GM23338 (cell line): ENCODE measurements around the gene ST3GAL2. TPM values are rescaled to one million over a fixed set of nuclear protein-coding genes. Genes with fewer than 3 reads are reported as not detected.
A peak's percentile ranks its signal among the peaks of the same experiment; 100 is the strongest.

Experiments
- ATAC-seq: fragments of 200-7000 bp; cut with Tn5 transposase; 3 replicates; pipeline ENCODE4 v1.9.1; 2020
- DNase-seq: peaks from one replicate; pipeline ENCODE4 v3.0.0-alpha.2; 2015; ENCODE audit warnings: low spot score
- H2AFZ ChIP-seq: fragments of 200-600 bp; sonication (generic); 2 replicates; pipeline ENCODE4 v1.8.0; 2016; ENCODE audit warnings: antibody characterized with exemption, mild to moderate bottlenecking, moderate library complexity
- H3F3A ChIP-seq: fragments of 200-600 bp; sonication (generic); replicated peaks from 2 replicates; pipeline ENCODE4 v1.8.0; 2017; ENCODE audit warnings: antibody characterized with exemption, mixed run types, low read depth
- H3K27ac ChIP-seq: fragments of 200-600 bp; sonication (generic); 2 replicates; pipeline ENCODE4 v1.6.1; 2016; ENCODE audit warnings: low read depth
- H3K27me3 ChIP-seq: fragments of 200-600 bp; sonication (generic); 2 replicates; pipeline ENCODE4 v1.8.0; 2016; ENCODE audit warnings: mild to moderate bottlenecking, mixed run types, moderate library complexity; ENCODE audit not compliant: insufficient read depth
- H3K36me3 ChIP-seq: fragments of 200-600 bp; sonication (generic); 2 replicates; pipeline ENCODE4 v1.8.0; 2016; ENCODE audit warnings: mild to moderate bottlenecking; ENCODE audit not compliant: insufficient read depth
- H3K4me1 ChIP-seq: fragments of 200-600 bp; sonication (generic); 2 replicates; pipeline ENCODE4 v1.8.0; 2016; ENCODE audit warnings: mild to moderate bottlenecking, moderate library complexity; ENCODE audit not compliant: insufficient read depth
- H3K4me2 ChIP-seq: fragments of 200-600 bp; sonication (generic); 2 replicates; pipeline ENCODE4 v1.7.1; 2017; ENCODE audit warnings: mixed run types
- H3K4me3 ChIP-seq: fragments of 200-600 bp; sonication (generic); 2 replicates; pipeline ENCODE4 v1.6.1; 2016; ENCODE audit warnings: mixed run types
- H3K79me2 ChIP-seq: fragments of 200-600 bp; sonication (generic); replicated peaks from 2 replicates; pipeline ENCODE4 v1.8.0; 2017; ENCODE audit warnings: mild to moderate bottlenecking; ENCODE audit not compliant: insufficient read depth
- H3K9me2 ChIP-seq: fragments of 200-600 bp; sonication (generic); 2 replicates; pipeline ENCODE4 v1.8.0; 2017; ENCODE audit not compliant: insufficient read depth
- H4K20me1 ChIP-seq: fragments of 200-600 bp; sonication (generic); replicated peaks from 2 replicates; pipeline ENCODE4 v1.8.0; 2017; ENCODE audit warnings: mild to moderate bottlenecking; ENCODE audit not compliant: insufficient read depth
- H3K27ac Mint-ChIP-seq: 2 replicates; pipeline ENCODE4 v1.8.0; 2020; ENCODE audit warnings: inconsistent platforms, mild to moderate bottlenecking, moderate library complexity, mixed read lengths
- H3K27me3 Mint-ChIP-seq: 3 replicates; pipeline ENCODE4 v1.8.0; 2022; ENCODE audit warnings: low read depth, mild to moderate bottlenecking, moderate library complexity, mixed read lengths, inconsistent platforms; ENCODE audit not compliant: insufficient read depth, poor library complexity
- H3K36me3 Mint-ChIP-seq: 3 replicates; pipeline ENCODE4 v1.8.0; 2021; ENCODE audit warnings: low read depth, mild to moderate bottlenecking, inconsistent platforms, moderate library complexity, mixed read lengths
- H3K4me1 Mint-ChIP-seq: 3 replicates; pipeline ENCODE4 v1.8.0; 2020; ENCODE audit warnings: mild to moderate bottlenecking, inconsistent platforms, mixed read lengths
- H3K4me3 Mint-ChIP-seq: 3 replicates; pipeline ENCODE4 v1.8.0; 2021; ENCODE audit warnings: moderate library complexity, mild to moderate bottlenecking, inconsistent platforms, mixed read lengths
- H3K9me3 Mint-ChIP-seq: 3 replicates; pipeline ENCODE4 v1.8.0; 2020; ENCODE audit warnings: moderate library complexity, mild to moderate bottlenecking, inconsistent platforms, mixed read lengths
- CREB1 ChIP-seq: fragments of 250-450 bp; sonication (Bioruptor Pico); IDR thresholded peaks from 2 replicates; pipeline ENCODE4 v1.5.0; 2020; ENCODE audit warnings: low read depth, mild to moderate bottlenecking, moderate library complexity
- JUNB ChIP-seq: IDR thresholded peaks from one replicate; pipeline ENCODE4 v1.6.1; 2016; ENCODE audit warnings: antibody characterized with exemption; ENCODE audit not compliant: unreplicated experiment
- NANOG ChIP-seq: IDR thresholded peaks from 2 replicates; pipeline ENCODE4 v1.6.1; 2016; ENCODE audit warnings: antibody characterized with exemption, borderline replicate concordance
- POLR2AphosphoS5 ChIP-seq: IDR thresholded peaks from 2 replicates; pipeline ENCODE4 v1.6.1; 2016; ENCODE audit warnings: antibody characterized with exemption, low read depth
- STAT1 ChIP-seq: IDR thresholded peaks from one replicate; pipeline ENCODE4 v1.6.1; 2016; ENCODE audit warnings: antibody characterized with exemption; ENCODE audit not compliant: unreplicated experiment
- ZNF331 ChIP-seq: fragments of 250-450 bp; sonication (Bioruptor Pico); IDR thresholded peaks from 2 replicates; pipeline ENCODE4 v1.5.0; 2020; ENCODE audit warnings: low read depth, mild to moderate bottlenecking, moderate library complexity
- polyA plus RNA-seq: library from polyadenylated mRNA; unstranded; fragments of >200 nt; fragmentation: Nextera tagmentation; extraction: Ambion mirVana; gene quantifications from 2 replicates; pipeline ENCODE4 v1.2.1, GENCODE V29; 2016
- total RNA-seq: library from RNA; depleted of rRNA; stranded (reverse); fragments of >200 nt; shearing (Covaris generic); gene quantifications from 2 replicates; pipeline ENCODE4 v1.2.3, GENCODE V29; 2014
- TF ChIP-seq, protein P1 (sequence below): IDR thresholded peaks from 2 replicates; pipeline ENCODE4 v1.6.1; 2016; ENCODE audit warnings: antibody characterized with exemption
- TF ChIP-seq, protein P2 (sequence below), 2 experiments: fragments of 200-600 bp in 1 of 2; sonication (generic) in 1 of 2; conservative IDR thresholded peaks; 2 replicates each; pipeline versions ENCODE4 v1.5.1 to v1.6.1; 2016 to 2017; ENCODE audit warnings: antibody characterized with exemption in 2 of 2, low read depth in 2 of 2, mild to moderate bottlenecking in 2 of 2, moderate library complexity in 1 of 2
- TF ChIP-seq, protein P3 (sequence below): IDR thresholded peaks from one replicate; pipeline ENCODE4 v1.6.1; 2018; ENCODE audit warnings: antibody characterized with exemption; ENCODE audit not compliant: unreplicated experiment
- TF ChIP-seq, protein P4 (sequence below): fragments of 250-450 bp; sonication (Bioruptor Pico); IDR thresholded peaks from 2 replicates; pipeline ENCODE4 v1.5.0; 2020; ENCODE audit warnings: mild to moderate bottlenecking, moderate library complexity

ST3GAL2 gene
- total and polyA plus RNA-seq, 2 experiments from 2014 or later: 12.3 to 39.8 TPM

DNA sequence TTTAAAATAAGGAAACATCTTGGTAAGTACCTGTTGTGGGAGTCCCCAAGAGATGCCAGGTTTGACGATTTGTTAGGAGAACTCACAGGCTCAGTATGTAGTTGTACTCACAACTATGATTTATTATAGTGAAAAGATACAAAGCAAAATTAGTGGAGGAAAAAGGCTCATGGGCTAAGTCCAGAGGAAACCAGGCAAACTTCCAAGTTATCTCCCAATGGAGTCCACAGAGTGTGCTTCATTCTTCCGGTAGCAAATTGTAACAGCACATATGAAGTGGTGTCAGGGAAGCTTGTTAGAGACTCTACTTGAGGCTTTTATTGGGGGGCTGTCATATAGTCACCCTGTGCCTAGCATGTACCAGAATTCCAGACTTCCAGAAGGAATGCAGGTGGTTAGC is 89.9 kb downstream of the ST3GAL2 start:
- H3K79me2 ChIP-seq: peaks cover 29% of the 10 kb centered on the region
- TF ChIP-seq, protein P1, sequence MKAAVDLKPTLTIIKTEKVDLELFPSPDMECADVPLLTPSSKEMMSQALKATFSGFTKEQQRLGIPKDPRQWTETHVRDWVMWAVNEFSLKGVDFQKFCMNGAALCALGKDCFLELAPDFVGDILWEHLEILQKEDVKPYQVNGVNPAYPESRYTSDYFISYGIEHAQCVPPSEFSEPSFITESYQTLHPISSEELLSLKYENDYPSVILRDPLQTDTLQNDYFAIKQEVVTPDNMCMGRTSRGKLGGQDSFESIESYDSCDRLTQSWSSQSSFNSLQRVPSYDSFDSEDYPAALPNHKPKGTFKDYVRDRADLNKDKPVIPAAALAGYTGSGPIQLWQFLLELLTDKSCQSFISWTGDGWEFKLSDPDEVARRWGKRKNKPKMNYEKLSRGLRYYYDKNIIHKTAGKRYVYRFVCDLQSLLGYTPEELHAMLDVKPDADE: no peak
- TF ChIP-seq JUNB: no peak
- TF ChIP-seq NANOG: no peak
- TF ChIP-seq, protein P2, sequence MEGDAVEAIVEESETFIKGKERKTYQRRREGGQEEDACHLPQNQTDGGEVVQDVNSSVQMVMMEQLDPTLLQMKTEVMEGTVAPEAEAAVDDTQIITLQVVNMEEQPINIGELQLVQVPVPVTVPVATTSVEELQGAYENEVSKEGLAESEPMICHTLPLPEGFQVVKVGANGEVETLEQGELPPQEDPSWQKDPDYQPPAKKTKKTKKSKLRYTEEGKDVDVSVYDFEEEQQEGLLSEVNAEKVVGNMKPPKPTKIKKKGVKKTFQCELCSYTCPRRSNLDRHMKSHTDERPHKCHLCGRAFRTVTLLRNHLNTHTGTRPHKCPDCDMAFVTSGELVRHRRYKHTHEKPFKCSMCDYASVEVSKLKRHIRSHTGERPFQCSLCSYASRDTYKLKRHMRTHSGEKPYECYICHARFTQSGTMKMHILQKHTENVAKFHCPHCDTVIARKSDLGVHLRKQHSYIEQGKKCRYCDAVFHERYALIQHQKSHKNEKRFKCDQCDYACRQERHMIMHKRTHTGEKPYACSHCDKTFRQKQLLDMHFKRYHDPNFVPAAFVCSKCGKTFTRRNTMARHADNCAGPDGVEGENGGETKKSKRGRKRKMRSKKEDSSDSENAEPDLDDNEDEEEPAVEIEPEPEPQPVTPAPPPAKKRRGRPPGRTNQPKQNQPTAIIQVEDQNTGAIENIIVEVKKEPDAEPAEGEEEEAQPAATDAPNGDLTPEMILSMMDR (conservative IDR thresholded peaks at IDR 0.05; ENCODE audit: low read depth in 2 of 2): no peak
- no peak for TF ChIP-seq STAT1
- TF ChIP-seq POLR2AphosphoS5: no peak
- TF ChIP-seq, protein P3, sequence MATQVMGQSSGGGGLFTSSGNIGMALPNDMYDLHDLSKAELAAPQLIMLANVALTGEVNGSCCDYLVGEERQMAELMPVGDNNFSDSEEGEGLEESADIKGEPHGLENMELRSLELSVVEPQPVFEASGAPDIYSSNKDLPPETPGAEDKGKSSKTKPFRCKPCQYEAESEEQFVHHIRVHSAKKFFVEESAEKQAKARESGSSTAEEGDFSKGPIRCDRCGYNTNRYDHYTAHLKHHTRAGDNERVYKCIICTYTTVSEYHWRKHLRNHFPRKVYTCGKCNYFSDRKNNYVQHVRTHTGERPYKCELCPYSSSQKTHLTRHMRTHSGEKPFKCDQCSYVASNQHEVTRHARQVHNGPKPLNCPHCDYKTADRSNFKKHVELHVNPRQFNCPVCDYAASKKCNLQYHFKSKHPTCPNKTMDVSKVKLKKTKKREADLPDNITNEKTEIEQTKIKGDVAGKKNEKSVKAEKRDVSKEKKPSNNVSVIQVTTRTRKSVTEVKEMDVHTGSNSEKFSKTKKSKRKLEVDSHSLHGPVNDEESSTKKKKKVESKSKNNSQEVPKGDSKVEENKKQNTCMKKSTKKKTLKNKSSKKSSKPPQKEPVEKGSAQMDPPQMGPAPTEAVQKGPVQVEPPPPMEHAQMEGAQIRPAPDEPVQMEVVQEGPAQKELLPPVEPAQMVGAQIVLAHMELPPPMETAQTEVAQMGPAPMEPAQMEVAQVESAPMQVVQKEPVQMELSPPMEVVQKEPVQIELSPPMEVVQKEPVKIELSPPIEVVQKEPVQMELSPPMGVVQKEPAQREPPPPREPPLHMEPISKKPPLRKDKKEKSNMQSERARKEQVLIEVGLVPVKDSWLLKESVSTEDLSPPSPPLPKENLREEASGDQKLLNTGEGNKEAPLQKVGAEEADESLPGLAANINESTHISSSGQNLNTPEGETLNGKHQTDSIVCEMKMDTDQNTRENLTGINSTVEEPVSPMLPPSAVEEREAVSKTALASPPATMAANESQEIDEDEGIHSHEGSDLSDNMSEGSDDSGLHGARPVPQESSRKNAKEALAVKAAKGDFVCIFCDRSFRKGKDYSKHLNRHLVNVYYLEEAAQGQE: no peak
- no peak for TF ChIP-seq ZNF331 (CRISPR knock-in tag)
- DNase-seq: no peak
- peaks cover 7% of the 10 kb centered on the region for H3K4me1 ChIP-seq
- Mint-ChIP-seq H3K27ac (no peak overlapping the region), H3K27me3 (peaks cover 5% of the 10 kb centered on the region), H3K4me3 (no peak overlapping the region), H3K4me1 (peaks cover 4% of the 10 kb centered on the region), H3K36me3 (peaks cover 35% of the 10 kb centered on the region), H3K9me3 (no peaks in the 10 kb centered on the region)
- no peak overlapping the region for H2AFZ ChIP-seq
- ATAC-seq: no peak
- no peaks in the 10 kb centered on the region; the same call in none of the 2 replicates for H4K20me1 ChIP-seq
- H3K4me3 ChIP-seq: no peak overlapping the region
- peaks cover 12% of the 10 kb centered on the region for H3K36me3 ChIP-seq
- no peaks in the 10 kb centered on the region for H3K9me2 ChIP-seq
- no peaks in the 10 kb centered on the region for H3K27me3 ChIP-seq
- H3K27ac ChIP-seq: no peak overlapping the region
- H3F3A ChIP-seq: peaks cover 5% of the 10 kb centered on the region; the same call in 1 of the 2 replicates
- H3K4me2 ChIP-seq: no peak overlapping the region

DNA sequence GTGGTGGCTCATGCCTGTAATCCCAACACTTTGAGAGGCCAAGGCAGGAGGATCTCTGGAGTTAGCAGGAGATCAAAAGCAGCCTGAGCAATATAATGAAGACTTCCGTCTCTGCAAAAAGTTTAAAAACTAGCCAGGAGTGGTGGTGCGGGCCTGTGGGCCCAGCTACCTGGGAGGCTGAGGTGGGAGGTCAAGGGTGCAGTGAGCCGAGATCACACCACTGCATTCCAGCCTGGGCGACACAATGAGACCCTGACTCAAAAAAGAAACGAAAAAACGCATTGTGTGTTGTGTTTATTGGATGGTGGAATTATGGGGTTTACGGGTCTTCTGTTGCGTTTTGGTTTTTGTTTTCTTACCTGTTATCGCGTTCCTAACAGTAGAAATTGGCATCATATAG is 93.1 kb downstream of the ST3GAL2 start:
- H3K27me3 ChIP-seq: no peaks in the 10 kb centered on the region
- no peaks in the 10 kb centered on the region; the same call in 1 of the 2 replicates for H4K20me1 ChIP-seq
- peak overlapping the region; percentile 56; the same call in 1 of the 2 replicates for H3K27ac ChIP-seq
- no peaks in the 10 kb centered on the region for H3K9me3 Mint-ChIP-seq
- H3K4me3 Mint-ChIP-seq: peak overlapping the region; percentile 96
- peak overlapping the region; percentile 99 for H3K27ac Mint-ChIP-seq
- peaks cover 15% of the 10 kb centered on the region for H3K4me1 Mint-ChIP-seq
- peaks cover 20% of the 10 kb centered on the region for H3K36me3 Mint-ChIP-seq
- H3K36me3 ChIP-seq: peaks cover 5% of the 10 kb centered on the region; the same call in 1 of the 2 replicates
- ATAC-seq (no peak), DNase-seq (no peak)
- peaks cover 5% of the 10 kb centered on the region; the same call in 1 of the 2 replicates for H3F3A ChIP-seq
- peak overlapping the region; percentile 78 for H3K4me3 ChIP-seq
- H3K4me2 ChIP-seq: peak overlapping the region; percentile 90
- no peaks in the 10 kb centered on the region for H3K9me2 ChIP-seq
- peaks cover 7% of the 10 kb centered on the region for H3K4me1 ChIP-seq
- H3K27me3 Mint-ChIP-seq: peaks cover 5% of the 10 kb centered on the region
- H3K79me2 ChIP-seq: peaks cover 29% of the 10 kb centered on the region
- H2AFZ ChIP-seq: no peak overlapping the region
- TF ChIP-seq, protein P4, sequence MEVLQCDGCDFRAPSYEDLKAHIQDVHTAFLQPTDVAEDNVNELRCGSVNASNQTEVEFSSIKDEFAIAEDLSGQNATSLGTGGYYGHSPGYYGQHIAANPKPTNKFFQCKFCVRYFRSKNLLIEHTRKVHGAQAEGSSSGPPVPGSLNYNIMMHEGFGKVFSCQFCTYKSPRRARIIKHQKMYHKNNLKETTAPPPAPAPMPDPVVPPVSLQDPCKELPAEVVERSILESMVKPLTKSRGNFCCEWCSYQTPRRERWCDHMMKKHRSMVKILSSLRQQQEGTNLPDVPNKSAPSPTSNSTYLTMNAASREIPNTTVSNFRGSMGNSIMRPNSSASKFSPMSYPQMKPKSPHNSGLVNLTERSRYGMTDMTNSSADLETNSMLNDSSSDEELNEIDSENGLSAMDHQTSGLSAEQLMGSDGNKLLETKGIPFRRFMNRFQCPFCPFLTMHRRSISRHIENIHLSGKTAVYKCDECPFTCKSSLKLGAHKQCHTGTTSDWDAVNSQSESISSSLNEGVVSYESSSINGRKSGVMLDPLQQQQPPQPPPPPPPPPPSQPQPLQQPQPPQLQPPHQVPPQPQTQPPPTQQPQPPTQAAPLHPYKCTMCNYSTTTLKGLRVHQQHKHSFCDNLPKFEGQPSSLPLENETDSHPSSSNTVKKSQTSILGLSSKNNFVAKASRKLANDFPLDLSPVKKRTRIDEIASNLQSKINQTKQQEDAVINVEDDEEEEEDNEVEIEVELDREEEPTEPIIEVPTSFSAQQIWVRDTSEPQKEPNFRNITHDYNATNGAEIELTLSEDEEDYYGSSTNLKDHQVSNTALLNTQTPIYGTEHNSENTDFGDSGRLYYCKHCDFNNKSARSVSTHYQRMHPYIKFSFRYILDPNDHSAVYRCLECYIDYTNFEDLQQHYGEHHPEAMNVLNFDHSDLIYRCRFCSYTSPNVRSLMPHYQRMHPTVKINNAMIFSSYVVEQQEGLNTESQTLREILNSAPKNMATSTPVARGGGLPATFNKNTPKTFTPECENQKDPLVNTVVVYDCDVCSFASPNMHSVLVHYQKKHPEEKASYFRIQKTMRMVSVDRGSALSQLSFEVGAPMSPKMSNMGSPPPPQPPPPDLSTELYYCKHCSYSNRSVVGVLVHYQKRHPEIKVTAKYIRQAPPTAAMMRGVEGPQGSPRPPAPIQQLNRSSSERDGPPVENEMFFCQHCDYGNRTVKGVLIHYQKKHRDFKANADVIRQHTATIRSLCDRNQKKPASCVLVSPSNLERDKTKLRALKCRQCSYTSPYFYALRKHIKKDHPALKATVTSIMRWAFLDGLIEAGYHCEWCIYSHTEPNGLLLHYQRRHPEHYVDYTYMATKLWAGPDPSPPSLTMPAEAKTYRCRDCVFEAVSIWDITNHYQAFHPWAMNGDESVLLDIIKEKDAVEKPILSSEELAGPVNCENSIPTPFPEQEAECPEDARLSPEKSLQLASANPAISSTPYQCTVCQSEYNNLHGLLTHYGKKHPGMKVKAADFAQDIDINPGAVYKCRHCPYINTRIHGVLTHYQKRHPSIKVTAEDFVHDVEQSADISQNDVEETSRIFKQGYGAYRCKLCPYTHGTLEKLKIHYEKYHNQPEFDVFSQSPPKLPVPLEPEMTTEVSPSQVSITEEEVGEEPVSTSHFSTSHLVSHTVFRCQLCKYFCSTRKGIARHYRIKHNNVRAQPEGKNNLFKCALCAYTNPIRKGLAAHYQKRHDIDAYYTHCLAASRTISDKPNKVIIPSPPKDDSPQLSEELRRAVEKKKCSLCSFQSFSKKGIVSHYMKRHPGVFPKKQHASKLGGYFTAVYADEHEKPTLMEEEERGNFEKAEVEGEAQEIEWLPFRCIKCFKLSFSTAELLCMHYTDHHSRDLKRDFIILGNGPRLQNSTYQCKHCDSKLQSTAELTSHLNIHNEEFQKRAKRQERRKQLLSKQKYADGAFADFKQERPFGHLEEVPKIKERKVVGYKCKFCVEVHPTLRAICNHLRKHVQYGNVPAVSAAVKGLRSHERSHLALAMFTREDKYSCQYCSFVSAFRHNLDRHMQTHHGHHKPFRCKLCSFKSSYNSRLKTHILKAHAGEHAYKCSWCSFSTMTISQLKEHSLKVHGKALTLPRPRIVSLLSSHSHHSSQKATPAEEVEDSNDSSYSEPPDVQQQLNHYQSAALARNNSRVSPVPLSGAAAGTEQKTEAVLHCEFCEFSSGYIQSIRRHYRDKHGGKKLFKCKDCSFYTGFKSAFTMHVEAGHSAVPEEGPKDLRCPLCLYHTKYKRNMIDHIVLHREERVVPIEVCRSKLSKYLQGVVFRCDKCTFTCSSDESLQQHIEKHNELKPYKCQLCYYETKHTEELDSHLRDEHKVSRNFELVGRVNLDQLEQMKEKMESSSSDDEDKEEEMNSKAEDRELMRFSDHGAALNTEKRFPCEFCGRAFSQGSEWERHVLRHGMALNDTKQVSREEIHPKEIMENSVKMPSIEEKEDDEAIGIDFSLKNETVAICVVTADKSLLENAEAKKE (CRISPR knock-in tag): no peak
- TF ChIP-seq CREB1: no peak
